ENCODE measurements around the gene VWF. TPM values are rescaled to one million over a fixed set of nuclear protein-coding genes. Genes with fewer than 3 reads are reported as not detected.
"Not testable (repeated sequence)": the region's sequence is repeated elsewhere in the genome, so short reads cannot be mapped to it uniquely, and the experiment has no call there.

Gene VWF
- total RNA-seq, 1 donor from 2014 or later, result 0.06 TPM

GRCh38 chr12:6165395-6165794, 40.9 kb upstream of the VWF start:
- no peak overlapping the region for H3K4me3 ChIP-seq (ENCODE audit: low read depth, low read length)
- DNase-seq (ENCODE audit: low read depth), result no peak
- no peak for TF ChIP-seq CTCF (conservative IDR thresholded peaks at IDR 0.05; ENCODE audit: low read depth, low read length)

- TF ChIP-seq CTCF (conservative IDR thresholded peaks at IDR 0.05; ENCODE audit: low read depth, low read length), result no peak
- H3K4me3 ChIP-seq (ENCODE audit: low read depth, low read length), result no peak overlapping the region
- DNase-seq (ENCODE audit: low read depth), result no peak
These were observed 39.1 kb upstream of the VWF start for GRCh38 chr12:6163416-6164060.

GRCh38 chr12:6161124-6161882, 36.8 kb upstream of the VWF start:
- no peak overlapping the region for H3K4me3 ChIP-seq (ENCODE audit: low read depth, low read length)
- DNase-seq (ENCODE audit: low read depth), result no peak
- no peak for TF ChIP-seq CTCF (conservative IDR thresholded peaks at IDR 0.05; ENCODE audit: low read depth, low read length)

- not testable (repeated sequence) for H3K4me3 ChIP-seq (ENCODE audit: low read depth, low read length); DNase-seq (ENCODE audit: low read depth)
These were observed 35.7 kb upstream of the VWF start for GRCh38 chr12:6160049-6160649.

GRCh38 chr12:6159166-6160011, 34.9 kb upstream of the VWF start:
- not testable (repeated sequence) for H3K4me3 ChIP-seq (ENCODE audit: low read depth, low read length); DNase-seq (ENCODE audit: low read depth)

GRCh38 chr12:6158749-6159148, 34.3 kb upstream of the VWF start:
- DNase-seq (ENCODE audit: low read depth), result no peak
- TF ChIP-seq CTCF (conservative IDR thresholded peaks at IDR 0.05; ENCODE audit: low read depth, low read length), result no peak
- no peak overlapping the region for H3K4me3 ChIP-seq (ENCODE audit: low read depth, low read length)

- H3K4me3 ChIP-seq (ENCODE audit: low read depth, low read length), result no peak overlapping the region
- no peak for DNase-seq (ENCODE audit: low read depth)
- no peak for TF ChIP-seq CTCF (conservative IDR thresholded peaks at IDR 0.05; ENCODE audit: low read depth, low read length)
These were observed 33.8 kb upstream of the VWF start for GRCh38 chr12:6158255-6158654.

Measured in epithelial cell of proximal tubule (primary cell).